ENCODE data around the gene NOP9.

- no peak for TF ChIP-seq CTCF (IDR thresholded peaks at IDR 0.05)
- no peak for TF ChIP-seq POLR2A (IDR thresholded peaks at IDR 0.05; ENCODE audit: low read depth)
- TF ChIP-seq POLR2AphosphoS5 (IDR thresholded peaks at IDR 0.05), result no peak
Observed at GRCh38 chr14:24256960-24257359, 42.7 kb upstream of the NOP9 start.

All from esophagus muscularis mucosa (tissue), 3 donors.